HEK293 (cell line): ENCODE results near the gene NADK.

Experiments
- CTCF ChIA-PET: fragments of 350-600 bp; formaldehyde crosslinking; extraction: SDS; loops from one replicate; lab custom pipeline; 2021; ENCODE audit warnings: antibody characterized with exemption; lab: Yijun Ruan, JAX
- POLR2A ChIA-PET: fragments of 300-600 bp; formaldehyde crosslinking; extraction: SDS; loops from one replicate; lab custom pipeline; 2020; ENCODE audit warnings: antibody characterized with exemption, inconsistent platforms; lab: Yijun Ruan, JAX
- H3K27ac ChIP-seq: fragments of 200-500 bp; sonication (Bioruptor generic); 2 replicates; pipeline ENCODE4 v1.5.1; 2014; ENCODE audit warnings: low read depth, low read length, control low read depth, inconsistent platforms; ENCODE audit errors: extremely low read depth
- H3K36me3 ChIP-seq, 2 experiments: fragments of 200-500 bp in 1 of 2; sonication (Bioruptor generic) in 1 of 2; 1 replicate in 1 of 2; 2 replicates in 1 of 2; pipeline ENCODE4 v1.5.1; 2014 to 2017; ENCODE audit warnings: inconsistent platforms in 2 of 2, low read length in 2 of 2; ENCODE audit not compliant: control insufficient read depth in 2 of 2, insufficient read depth in 1 of 2
- H3K4me1 ChIP-seq: fragments of 200-500 bp; sonication (Bioruptor generic); 2 replicates; pipeline ENCODE4 v1.5.1; 2014; ENCODE audit warnings: mild to moderate bottlenecking, low read length, inconsistent platforms; ENCODE audit not compliant: control insufficient read depth, insufficient read depth
- H3K4me3 ChIP-seq: 2 replicates; pipeline ENCODE4 v1.5.1; 2011; ENCODE audit warnings: low read depth, mild to moderate bottlenecking, control low read depth, low read length, moderate library complexity
- H3K9me3 ChIP-seq: fragments of 200-500 bp; sonication (Bioruptor generic); 2 replicates; pipeline ENCODE4 v1.5.1; 2014; ENCODE audit warnings: low read depth, low read length, inconsistent platforms; ENCODE audit not compliant: control insufficient read depth, insufficient read depth
- GFI1B ChIP-seq: fragments of 450-650 bp; formaldehyde crosslinking; IDR thresholded peaks from 2 replicates; pipeline ENCODE4 v1.5.1; 2016; ENCODE audit warnings: missing biosample characterization, missing genetic modification characterization
- GLIS1 ChIP-seq: fragments of 450-650 bp; formaldehyde crosslinking; IDR thresholded peaks from 2 replicates; pipeline ENCODE4 v1.5.1; 2016; ENCODE audit warnings: missing biosample characterization, missing genetic modification characterization
- HIC1 ChIP-seq: fragments of 450-650 bp; formaldehyde crosslinking; IDR thresholded peaks from 2 replicates; pipeline ENCODE4 v1.5.1; 2016; ENCODE audit warnings: missing biosample characterization, missing genetic modification characterization
- KLF1 ChIP-seq: fragments of 450-650 bp; formaldehyde crosslinking; IDR thresholded peaks from 2 replicates; pipeline ENCODE4 v1.5.1; 2016; ENCODE audit warnings: missing biosample characterization, missing genetic modification characterization
- KLF9 ChIP-seq: fragments of 450-650 bp; formaldehyde crosslinking; IDR thresholded peaks from 2 replicates; pipeline ENCODE4 v1.5.1; 2016; ENCODE audit warnings: missing biosample characterization, missing genetic modification characterization, low read depth
- SP3 ChIP-seq: fragments of 450-650 bp; formaldehyde crosslinking; IDR thresholded peaks from 2 replicates; pipeline ENCODE4 v1.5.1; 2016; ENCODE audit warnings: missing biosample characterization, missing genetic modification characterization
- YY2 ChIP-seq: fragments of 450-650 bp; formaldehyde crosslinking; IDR thresholded peaks from 2 replicates; pipeline ENCODE4 v1.5.1; 2016; ENCODE audit warnings: missing biosample characterization, missing genetic modification characterization
- ZBTB11 ChIP-seq: fragments of 450-650 bp; formaldehyde crosslinking; conservative IDR thresholded peaks from 2 replicates; pipeline ENCODE4 v1.5.1; 2016; ENCODE audit warnings: low read depth, missing biosample characterization, missing genetic modification characterization
- ZBTB26 ChIP-seq: fragments of 450-650 bp; formaldehyde crosslinking; optimal IDR thresholded peaks from 2 replicates; pipeline ENCODE3; 2016; ENCODE audit warnings: missing biosample characterization, mild to moderate bottlenecking, missing genetic modification characterization
- ZNF335 ChIP-seq: fragments of 450-650 bp; formaldehyde crosslinking; conservative IDR thresholded peaks from 2 replicates; pipeline ENCODE4 v1.5.1; 2016; ENCODE audit warnings: missing biosample characterization, missing genetic modification characterization
- ZNF544 ChIP-seq: fragments of 450-650 bp; formaldehyde crosslinking; IDR thresholded peaks from 2 replicates; pipeline ENCODE4 v1.5.0; 2017; ENCODE audit warnings: missing biosample characterization, missing genetic modification characterization
- ZNF610 ChIP-seq: fragments of 450-650 bp; formaldehyde crosslinking; IDR thresholded peaks from 2 replicates; pipeline ENCODE4 v1.5.1; 2016; ENCODE audit warnings: missing biosample characterization, missing genetic modification characterization, borderline replicate concordance
- ZNF623 ChIP-seq: fragments of 450-650 bp; formaldehyde crosslinking; IDR thresholded peaks from 2 replicates; pipeline ENCODE4 v1.5.1; 2016; ENCODE audit warnings: missing biosample characterization, missing genetic modification characterization
- ZNF704 ChIP-seq: fragments of 450-650 bp; formaldehyde crosslinking; IDR thresholded peaks from 2 replicates; pipeline ENCODE4 v1.5.1; 2016; ENCODE audit warnings: missing biosample characterization, missing genetic modification characterization
- ZSCAN5A ChIP-seq: fragments of 450-650 bp; formaldehyde crosslinking; IDR thresholded peaks from 2 replicates; pipeline ENCODE4 v1.5.1; 2016; ENCODE audit warnings: missing biosample characterization, missing genetic modification characterization

NADK gene

GRCh38 chr1:1778663-1779319 lies 521 bp upstream of the NADK start (continued):
- TF ChIP-seq GLIS1 (tag by site-specific recombination) (peak; percentile 61; the same call in 1 of the 2 replicates), ZNF610 (tag by site-specific recombination) (no peak), ZBTB26 (tag by site-specific recombination) (peak; percentile 78), ZBTB11 (0 out of 2 replicates have a peak, but pooled peaks have one; percentile 17), HIC1 (tag by site-specific recombination) (peak; percentile 51; the same call in 1 of the 2 replicates), YY2 (0 out of 2 replicates have a peak, but pooled peaks have one; percentile 16), ZNF704 (tag by site-specific recombination) (0 out of 2 replicates have a peak, but pooled peaks have one; percentile 8)

GRCh38 chr1:1777583-1777899 lies 729 bp downstream of the NADK start:
- CTCF ChIA-PET = interaction anchor here (0.7 to 1.7 kb wide), 4 partner anchors 128 to 537 kb away, joined by 3 to 8 read pairs (median 4); no protein-coding TSS in a partner anchor
- Histone ChIP-seq H3K9me3 (no peaks in the 10 kb centered on the region), H3K36me3 (peaks cover 11 to 31% of the 10 kb centered on the region in 2 experiments; a peak in 2 of 3 replicates), H3K4me3 (peak overlapping the region; percentile 96), H3K4me1 (no peaks in the 10 kb centered on the region), H3K27ac (peak overlapping the region; percentile 94)
- TF ChIP-seq ZNF544 (tag by site-specific recombination) = no peak
- TF ChIP-seq KLF1 (tag by site-specific recombination) = no peak
- 0 out of 2 replicates have a peak, but pooled peaks have one; percentile 25 for TF ChIP-seq KLF9 (tag by site-specific recombination)
- no peak for TF ChIP-seq ZSCAN5A (tag by site-specific recombination)
- no peak for TF ChIP-seq GFI1B (tag by site-specific recombination)
- no peak for TF ChIP-seq ZNF623 (tag by site-specific recombination)
- peak; percentile 61 for TF ChIP-seq ZNF335
- peak; percentile 37; the same call in 1 of the 2 replicates for TF ChIP-seq SP3 (tag by site-specific recombination)
- POLR2A ChIA-PET = interaction anchor here (0.6 to 1.9 kb wide), 2 partner anchors 45 to 131 kb away, joined by 4 to 9 read pairs; no protein-coding TSS in a partner anchor
